Epithelial cell of prostate (primary cell): Measurements from ENCODE around the gene RAX.
"Not testable (repeated sequence)": the region's sequence is repeated elsewhere in the genome, so short reads cannot be mapped to it uniquely, and the experiment has no call there.

Experiments used
- DNase-seq: peaks from one replicate; pipeline ENCODE4 v3.0.0-alpha.2; 2011; ENCODE audit warnings: low read depth, low spot score
- H3K27ac ChIP-seq: fragments of 450-650 bp; 2 replicates; pipeline ENCODE4 v1.5.1; 2017; ENCODE audit warnings: mild to moderate bottlenecking

Gene RAX

DNA sequence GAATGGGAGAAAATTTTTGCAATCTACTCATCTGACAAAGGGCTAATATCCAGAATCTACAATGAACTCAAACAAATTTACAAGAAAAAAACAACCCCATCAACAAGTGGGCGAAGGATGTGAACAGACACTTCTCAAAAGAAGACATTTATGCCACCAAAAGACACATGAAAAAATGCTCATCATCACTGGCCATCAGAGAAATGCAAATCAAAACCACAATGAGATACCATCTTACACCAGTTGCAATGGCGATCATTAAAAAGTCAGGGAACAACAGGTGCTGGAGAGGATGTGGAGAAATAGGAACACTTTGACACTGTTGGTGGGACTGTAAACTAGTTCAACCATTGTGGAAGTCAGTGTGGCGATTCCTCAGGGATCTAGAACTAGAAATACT is 11.4 kb downstream of the RAX start:
- DNase-seq, H3K27ac ChIP-seq: not testable (repeated sequence)

DNA sequence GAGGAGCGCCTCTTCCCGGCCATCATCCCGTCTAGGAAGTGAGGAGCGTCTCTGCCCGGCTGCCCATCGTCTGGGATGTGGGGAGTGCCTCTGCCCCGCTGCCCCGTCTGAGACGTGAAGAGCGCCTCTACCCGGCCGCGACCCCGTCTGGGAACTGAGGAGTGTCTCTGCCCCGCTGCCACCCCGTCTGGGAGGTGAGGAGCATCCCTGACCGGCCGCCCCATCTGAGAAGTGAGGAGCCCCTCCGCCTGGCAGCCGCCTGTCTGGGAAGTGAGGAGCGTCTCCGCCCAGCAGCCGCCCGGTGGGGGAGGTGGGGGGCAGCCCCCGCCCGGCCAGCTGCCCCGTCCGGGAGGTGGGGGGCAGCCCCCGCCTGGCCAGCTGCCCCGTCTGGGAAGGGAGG is 17.8 kb downstream of the RAX start:
- DNase-seq, H3K27ac ChIP-seq: not testable (repeated sequence)

DNA sequence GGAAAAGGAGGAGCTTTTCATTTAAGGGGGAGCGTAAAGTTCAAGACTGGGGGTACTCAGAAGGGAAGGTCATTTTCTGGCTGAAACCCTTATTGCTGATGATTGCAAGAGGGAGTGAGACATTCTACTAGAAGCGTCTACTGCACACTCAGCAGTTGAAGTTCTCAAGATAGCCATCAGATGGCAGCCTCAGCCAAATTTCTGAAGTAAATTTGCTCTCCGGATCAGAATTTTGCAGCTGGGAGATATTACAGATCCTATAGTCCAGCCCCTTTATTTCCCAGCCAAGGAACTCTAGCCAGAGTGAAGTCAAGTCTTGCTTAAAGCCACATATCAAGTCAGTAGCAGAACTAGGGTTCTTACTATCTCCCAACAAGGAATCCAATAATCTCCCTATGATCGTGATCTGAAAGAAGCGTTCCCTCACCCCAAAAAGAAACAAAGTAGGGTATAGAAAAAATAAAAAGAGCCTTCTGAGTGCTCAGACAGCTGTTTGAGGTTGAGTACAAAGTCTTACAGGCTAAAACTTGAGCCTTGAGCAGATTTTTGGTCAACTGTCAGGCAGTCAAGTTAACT is 24.0 kb downstream of the RAX start:
- no peak overlapping the region for H3K27ac ChIP-seq
- no peak for DNase-seq

DNA sequence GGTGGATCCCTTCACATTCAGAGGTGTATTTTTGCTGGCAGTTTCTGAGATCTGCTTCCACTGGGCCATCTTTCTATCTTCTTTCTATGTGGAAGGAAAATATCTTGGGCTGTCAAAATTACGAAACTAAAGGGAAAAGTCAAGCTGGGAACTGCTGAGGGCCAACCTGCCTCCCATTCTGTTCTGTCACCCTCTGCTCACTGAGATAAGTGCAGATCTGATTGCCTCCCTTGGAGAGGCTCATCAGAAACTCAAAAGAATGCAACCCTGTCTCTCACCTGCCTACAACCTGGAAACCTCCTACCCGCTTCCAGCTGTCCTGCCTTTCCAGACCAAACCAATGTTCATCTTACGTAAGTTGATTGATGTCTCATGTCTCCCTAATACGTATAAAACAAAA is 26.5 kb downstream of the RAX start:
- H3K27ac ChIP-seq: no peak overlapping the region
- no peak for DNase-seq

DNA sequence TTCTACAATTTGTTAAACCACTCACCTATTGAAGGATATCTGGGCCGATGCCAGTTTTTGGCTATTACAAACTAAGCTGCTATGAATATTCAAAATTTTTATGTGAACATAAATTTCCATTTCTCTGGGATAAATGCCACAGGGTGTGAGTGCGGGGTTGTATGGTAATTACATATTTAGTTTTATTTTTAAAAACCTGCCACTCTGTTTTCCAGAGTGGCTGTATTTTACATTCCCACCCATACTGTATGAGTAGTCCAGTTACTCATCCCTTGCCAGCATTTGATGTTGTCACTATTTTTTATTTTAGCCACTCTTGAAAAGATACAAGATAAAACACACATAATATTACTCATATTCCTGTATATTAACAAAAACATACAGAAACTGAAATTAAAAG is 30.3 kb downstream of the RAX start:
- no peak overlapping the region for H3K27ac ChIP-seq
- no peak for DNase-seq

DNA sequence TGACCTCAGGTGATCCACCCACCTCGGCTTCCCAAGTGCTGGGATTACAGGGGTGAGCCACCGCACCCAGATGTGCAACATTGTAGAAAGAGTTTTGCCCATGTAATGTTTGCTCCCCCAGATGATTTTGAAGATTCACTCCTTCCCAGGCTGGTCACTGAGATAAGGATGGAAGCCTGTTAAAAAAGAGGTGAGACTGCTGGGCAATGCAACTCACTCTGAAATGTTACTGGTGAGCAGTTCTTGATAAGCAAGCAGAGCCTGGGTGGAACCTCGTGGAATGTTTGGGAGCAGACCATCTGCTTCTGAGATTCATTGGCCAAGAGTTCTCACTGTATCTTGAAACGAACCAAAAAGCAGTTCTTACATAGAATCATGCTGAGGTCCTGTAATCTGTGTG is 33.6 kb downstream of the RAX start:
- H3K27ac ChIP-seq: no peak overlapping the region
- DNase-seq: no peak

DNA sequence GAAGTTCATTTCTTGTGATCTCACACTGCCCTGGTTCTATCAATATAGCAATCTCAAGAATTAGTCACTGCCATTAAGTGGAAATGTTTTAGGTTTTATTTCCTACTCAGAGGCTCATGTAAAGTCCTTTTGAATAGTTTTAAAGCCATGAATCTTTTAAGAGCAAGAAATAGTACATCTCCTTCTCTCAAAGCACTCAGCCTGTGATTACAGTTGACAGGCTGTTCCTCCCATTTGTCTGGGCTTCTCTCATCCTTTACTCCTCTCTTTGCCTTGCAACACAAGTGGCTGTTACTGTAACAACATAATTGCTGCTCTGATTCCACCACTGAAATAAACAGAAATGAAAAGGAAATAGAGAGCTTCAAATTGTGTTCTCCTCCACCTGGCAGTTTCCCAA is 34.9 kb downstream of the RAX start:
- no peak for DNase-seq
- H3K27ac ChIP-seq: no peak overlapping the region

DNA sequence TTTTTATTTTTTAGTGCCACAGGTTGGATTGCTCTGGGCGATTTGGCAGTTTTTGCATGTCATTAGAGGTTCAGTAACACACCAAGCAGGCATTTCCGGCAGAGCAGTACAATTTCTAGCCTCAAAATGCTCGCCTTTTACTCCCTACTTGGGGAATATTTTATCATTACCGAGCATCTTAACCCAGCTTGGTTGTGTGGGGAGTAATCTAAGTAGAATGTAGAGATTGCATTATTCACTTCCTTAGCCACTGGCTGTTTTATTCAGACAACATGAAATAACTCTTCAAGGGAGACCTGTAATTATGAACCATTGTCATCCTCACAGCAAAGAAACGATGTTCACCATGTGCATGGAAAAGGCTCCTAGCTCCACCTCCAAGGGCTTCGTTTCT is 40.2 kb downstream of the RAX start:
- peak overlapping the region; percentile 26 for H3K27ac ChIP-seq

DNA sequence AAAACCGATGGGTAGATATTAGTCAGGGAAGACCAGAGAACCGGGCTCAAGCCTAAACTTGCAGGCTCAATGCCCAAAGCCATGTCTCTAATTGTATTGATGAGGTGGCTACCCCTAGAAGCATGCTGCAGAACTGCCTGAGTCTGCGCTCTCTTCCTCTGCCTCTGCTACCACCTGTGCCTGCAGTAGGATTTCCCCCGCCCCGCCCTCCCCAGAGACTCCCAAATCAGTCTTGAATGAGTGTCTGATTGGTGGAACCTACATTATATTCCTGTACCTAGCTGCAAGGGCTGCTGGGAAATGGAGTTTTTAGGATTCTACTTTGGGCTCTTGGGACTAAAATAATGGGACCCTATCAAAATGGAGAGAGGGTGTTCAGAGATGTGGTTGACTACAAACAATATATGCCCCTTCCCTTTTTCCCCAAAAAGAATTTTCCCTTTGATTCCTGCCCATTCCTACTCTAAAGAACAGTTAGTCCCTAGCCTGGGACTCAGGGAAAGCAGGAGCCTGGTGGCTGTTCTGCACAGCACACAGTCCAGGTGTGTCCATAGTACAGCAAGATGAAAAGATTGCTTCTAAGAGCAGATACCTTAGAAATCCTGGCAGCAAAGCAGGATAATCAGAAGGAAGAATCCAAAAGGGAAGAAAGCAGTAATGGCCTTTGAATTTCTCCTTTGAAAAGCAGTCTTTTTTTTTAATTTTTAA is 40.8 kb downstream of the RAX start:
- peak overlapping the region; percentile 26 for H3K27ac ChIP-seq
- DNase-seq: no peak

More for the DNA sequence above, 40.2 kb downstream of the RAX start:
- no peak for DNase-seq

DNA sequence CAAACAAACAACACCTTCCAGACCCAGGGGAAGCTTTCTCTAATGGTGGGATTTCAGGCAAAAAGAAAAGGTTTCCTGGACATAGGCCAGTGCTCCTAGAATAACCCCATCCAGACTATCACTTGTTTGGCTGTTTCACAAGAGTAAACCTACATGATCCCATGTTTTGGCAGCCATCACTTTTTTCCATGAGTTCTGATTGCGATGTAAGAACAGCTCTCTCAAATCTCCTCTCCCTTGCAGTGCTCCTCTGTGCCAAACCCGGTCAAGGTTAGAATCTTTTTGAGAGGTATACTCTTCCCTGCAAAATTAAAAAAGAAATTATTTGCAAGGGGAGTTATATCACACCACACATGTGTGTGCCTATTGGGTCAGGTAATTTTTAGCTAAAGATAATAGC is 41.4 kb downstream of the RAX start:
- DNase-seq: no peak

DNA sequence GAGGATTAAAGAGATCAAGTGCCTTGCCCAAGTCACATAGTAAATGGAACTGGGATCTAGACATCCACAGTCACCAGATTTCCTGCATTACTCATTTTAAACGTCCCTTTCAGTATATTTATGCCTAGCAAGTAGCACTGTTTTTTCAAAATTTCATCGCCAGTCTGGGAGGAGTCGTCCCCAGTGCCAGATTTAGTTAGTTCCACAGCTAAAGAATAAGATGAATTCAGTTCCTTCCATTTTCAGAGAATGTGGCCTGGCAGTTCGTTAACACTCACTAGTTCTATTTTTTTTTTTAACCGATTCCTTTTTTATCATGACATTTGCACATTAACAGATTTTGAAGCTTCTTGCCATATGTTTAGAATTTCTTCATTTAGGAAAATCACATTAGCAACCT is 42.1 kb downstream of the RAX start:
- H3K27ac ChIP-seq: no peak overlapping the region
- DNase-seq: no peak

More for the DNA sequence above, 41.4 kb downstream of the RAX start:
- H3K27ac ChIP-seq: no peak overlapping the region

DNA sequence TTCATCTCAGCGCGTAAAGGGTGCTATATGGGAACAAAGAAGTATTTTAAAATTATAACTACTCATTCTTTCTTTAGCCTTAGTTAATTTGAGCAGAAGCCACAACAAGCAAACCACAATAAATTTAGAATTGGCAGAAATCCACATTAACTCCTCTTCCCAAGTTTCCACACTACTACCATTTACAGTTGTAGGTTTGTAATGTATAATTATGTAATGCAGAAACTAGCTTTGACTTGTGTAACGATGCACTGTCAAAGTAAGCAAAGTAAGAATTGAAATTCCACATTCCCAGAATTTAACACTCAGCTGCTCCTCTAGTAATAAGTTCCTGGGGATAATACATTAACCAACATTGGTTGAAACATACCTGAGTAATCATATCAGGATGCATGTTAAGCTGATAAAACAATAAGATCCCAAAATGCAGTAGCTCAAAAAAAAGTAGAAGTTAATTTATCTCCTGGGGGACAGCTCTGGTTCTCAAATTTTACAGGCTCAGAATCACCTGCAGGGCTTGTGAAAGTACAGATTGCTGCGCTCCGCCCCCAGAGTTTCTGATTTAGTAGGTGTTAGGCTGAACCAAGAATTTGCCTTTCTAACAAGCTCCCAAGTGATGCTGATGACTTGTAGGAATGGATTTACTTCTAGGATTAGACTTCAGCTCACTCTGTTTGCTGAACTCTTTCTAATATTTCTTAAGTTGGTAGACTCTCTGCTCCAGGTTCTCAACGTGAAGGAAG is 43.4 kb downstream of the RAX start:
- H3K27ac ChIP-seq: no peak overlapping the region
- no peak for DNase-seq

DNA sequence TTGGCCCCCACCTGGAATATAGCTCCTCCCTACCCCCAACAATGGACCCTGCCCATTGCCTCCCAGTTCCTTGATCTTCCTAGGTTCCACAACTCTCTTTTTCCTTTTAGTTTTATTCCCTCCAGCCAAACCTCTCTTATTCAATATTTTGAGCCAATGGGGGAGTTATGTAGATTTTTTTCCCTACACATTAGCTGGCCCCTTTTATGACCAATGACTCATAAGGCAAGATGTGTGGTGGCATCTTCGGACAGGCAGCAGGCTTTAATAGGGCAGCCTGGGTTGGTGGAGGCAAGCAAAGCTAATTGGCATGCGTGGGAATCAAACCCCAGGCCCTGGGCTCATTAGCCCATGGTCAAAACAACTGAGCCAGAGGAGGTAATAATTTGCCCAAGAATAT is 44.1 kb downstream of the RAX start:
- DNase-seq: no peak

DNA sequence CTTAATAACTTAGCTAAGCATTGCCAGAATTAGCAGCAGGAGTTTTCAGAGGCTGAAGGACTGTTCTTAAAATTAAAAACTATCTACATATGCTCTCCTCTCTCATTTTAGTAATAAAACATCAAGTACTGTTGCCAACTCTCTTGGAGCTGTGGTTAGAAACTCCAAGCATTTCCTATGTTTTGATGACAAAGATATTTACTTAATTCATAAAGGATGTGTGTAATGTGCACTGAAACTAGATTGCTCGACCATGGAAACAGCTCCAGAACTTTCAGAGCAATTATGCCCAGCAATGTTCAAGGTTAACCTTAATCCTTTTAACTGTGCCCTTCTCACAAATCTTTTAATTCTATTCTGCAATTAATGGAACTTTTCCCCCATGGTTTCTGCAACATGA is 44.9 kb downstream of the RAX start:
- no peak for DNase-seq
- H3K27ac ChIP-seq: no peak overlapping the region

More for the DNA sequence above, 44.1 kb downstream of the RAX start:
- no peak overlapping the region for H3K27ac ChIP-seq

DNA sequence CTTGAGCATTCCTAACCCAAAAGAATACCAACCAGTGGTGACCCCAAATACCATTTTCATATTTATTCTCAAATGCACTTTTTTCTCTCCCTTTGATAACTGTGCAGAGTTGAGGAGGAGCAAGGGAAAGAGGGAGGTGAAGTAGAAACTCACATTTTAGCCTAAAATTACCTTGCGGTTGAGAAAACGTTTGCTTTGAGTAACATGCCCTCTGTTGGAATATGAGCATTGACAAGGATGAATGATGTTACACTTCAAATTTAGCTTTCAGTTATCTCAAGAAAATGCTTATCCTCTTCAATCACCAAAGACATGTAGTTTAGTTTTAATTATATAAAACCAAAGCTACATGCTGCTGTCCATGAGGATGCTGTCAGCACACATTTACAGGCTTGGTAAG is 50.9 kb downstream of the RAX start:
- DNase-seq: no peak
- no peak overlapping the region for H3K27ac ChIP-seq

DNA sequence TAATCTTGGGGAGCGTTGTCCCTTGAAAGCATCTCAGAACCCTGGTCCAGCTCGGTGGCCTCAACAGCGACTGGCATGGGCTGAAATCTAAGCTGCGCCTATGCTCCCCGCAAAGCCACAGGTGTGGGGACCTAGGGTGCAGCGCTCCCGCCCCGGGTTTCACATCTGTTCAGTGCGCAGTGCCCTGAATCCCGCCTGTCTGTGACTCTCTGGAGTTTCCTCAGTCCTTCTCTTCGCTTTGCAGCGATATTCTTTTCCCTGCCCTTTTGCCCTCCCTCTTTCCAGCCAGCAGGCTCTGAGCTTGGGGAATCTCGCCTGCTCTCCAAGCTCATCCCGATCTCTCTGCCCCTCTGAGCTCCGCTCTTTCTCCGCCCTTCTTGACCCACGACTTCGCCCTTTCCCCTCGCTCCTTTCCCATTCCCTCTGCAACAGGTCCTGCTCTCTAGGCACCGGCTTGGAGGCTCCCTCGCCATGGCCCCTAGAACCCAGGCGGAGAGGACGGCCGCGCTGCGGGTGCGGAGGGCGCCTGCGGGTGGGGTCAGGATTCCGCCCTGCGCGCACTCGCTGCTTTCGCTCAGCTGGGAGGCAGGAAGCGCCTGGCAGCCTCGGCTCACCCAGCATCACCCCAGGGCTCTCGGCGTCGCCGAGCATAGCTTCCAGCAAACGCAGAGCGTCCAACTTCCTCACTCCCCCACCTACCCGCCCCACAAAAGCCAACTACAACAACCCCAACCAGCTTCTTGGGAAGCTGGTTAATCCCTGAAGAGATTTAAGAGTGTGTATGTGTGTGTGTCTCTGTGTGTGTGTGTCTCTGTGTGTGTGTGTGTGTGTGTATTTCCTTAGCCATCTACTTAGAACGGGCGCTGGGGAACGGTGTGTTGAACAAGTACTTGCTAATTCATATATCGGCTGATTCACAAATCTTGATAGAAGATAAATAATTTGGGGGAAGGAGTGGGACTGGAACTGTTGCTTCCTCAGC is 52.2 kb downstream of the RAX start:
- no peak overlapping the region for H3K27ac ChIP-seq
- DNase-seq: no peak

DNA sequence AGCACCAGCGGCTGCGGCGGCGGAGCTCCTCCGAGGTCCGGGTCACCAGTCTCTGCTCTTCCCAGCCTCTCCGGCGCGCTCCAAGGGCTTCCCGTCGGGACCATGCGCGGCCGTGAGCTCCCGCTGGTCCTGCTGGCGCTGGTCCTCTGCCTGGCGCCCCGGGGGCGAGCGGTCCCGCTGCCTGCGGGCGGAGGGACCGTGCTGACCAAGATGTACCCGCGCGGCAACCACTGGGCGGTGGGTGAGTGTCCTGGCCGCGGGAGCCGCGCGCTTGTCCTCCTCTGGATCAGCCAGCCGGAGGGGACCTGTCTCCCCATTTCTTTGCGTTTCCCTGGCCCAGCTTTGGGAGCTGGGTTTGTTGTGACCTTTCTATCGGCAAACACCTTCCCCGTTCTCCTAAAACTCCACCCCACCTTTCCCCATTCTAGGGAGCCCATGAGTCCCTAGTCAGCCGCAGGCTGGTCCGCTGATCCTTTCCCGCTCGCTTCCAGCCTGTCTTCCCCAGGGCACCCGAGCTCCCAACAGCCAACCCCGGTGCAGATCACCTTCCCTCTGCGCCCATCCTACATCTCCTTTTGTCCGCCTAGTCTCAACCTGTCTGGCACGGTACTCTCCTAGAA is 53.0 kb downstream of the RAX start:
- H3K27ac ChIP-seq: no peak overlapping the region
- DNase-seq: no peak

DNA sequence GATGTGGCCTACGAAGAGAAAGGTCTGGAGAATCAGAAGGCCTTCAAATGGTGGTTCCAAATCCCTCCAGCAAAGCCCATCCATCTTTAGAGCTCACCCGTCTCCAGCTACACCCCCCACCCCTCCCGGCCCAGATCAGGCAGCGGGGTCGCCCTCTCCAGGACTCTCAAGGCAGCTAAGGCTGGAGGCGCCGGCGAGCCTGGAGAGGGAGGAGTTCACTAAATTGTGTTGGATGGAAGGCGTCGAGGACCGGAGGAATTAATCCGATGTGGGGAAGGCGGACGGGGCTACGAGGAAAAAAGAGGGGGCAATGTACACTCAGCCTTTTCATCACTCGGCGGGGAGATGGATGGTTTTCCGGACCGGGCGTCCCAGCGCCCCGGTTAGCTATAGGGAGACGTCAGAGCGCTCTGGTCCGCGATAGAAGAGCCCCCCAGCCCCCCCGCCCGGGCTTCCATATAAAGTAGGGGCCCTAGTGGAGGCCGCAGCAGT is 53.5 kb downstream of the RAX start, which contains the start of gene GRP:
Gene GRP, plus strand, starts transcription at position 487 of the 492 bp plus-strand sequence. CDS start 108 bp downstream, outside the sequence.
- H3K27ac ChIP-seq: no peak within 1 kb of the TSS
- DNase-seq: no peak

DNA sequence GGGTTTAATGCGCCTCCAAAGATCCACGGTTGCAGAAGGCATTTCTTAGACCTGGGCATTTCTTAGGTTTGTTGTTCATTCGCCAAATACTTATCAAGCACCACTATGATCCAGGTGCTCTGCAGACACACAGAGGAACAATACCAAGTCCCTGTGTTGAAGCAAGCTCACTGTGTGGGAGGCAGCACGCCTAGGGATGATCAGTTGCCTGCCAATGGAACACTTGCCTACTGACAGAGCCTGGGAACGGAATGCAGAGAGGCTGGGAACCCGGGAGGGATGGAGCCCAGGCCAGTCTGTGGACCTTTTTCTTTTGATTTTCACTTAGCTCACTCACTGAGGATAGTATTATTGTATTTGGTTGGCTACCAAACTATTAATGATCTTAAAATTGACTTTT is 55.2 kb downstream of the RAX start:
- DNase-seq: no peak
- H3K27ac ChIP-seq: no peak overlapping the region
